OCI-LY7 (cell line): Measurements from ENCODE around the gene USP16.

Experiments
- EZH2phosphoT487 ChIP-seq: fragments of 200-600 bp; sonication (generic); IDR thresholded peaks from 2 replicates; pipeline ENCODE4 v1.6.1; 2018; ENCODE audit warnings: low read depth, borderline replicate concordance, mild to moderate bottlenecking, mixed run types, antibody characterized with exemption, low read length, moderate library complexity, mixed read lengths
- TF ChIP-seq, protein P1 (sequence below): fragments of 200-600 bp; sonication (generic); conservative IDR thresholded peaks from 2 replicates; pipeline ENCODE4 v1.5.1; 2014; ENCODE audit warnings: mild to moderate bottlenecking, antibody characterized with exemption, low read length, moderate library complexity, mixed read lengths

DNA sequence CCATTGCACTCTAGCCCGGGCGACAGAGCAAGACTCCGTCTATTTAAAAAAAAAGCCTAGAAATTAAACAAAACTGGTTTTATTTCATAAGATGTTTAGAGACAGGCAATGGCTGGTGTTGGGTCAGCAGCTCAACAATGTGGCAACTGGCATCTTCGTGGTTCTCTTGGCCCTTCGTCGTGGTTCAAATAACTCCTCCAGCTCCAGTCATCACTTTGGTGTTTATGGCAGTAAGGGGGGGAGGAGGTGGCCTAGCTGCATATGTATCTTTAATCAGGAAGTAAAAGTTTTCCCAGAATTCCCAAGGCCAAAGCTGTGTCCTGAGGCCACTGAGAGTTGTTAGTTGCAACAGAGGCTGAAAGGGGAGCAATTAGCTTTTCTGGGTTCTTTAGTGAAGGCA lies 18.8 kb upstream of the USP16 start:
- no peak for TF ChIP-seq EZH2phosphoT487
- TF ChIP-seq, protein P1, sequence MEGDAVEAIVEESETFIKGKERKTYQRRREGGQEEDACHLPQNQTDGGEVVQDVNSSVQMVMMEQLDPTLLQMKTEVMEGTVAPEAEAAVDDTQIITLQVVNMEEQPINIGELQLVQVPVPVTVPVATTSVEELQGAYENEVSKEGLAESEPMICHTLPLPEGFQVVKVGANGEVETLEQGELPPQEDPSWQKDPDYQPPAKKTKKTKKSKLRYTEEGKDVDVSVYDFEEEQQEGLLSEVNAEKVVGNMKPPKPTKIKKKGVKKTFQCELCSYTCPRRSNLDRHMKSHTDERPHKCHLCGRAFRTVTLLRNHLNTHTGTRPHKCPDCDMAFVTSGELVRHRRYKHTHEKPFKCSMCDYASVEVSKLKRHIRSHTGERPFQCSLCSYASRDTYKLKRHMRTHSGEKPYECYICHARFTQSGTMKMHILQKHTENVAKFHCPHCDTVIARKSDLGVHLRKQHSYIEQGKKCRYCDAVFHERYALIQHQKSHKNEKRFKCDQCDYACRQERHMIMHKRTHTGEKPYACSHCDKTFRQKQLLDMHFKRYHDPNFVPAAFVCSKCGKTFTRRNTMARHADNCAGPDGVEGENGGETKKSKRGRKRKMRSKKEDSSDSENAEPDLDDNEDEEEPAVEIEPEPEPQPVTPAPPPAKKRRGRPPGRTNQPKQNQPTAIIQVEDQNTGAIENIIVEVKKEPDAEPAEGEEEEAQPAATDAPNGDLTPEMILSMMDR = no peak
